DMS 273 (cell line): ENCODE results near the gene RAB11FIP4.

Experiments used
- DNase-seq: peaks from one replicate; lab custom pipeline; 2025; ENCODE audit not compliant: unreplicated experiment; lab: John Stamatoyannopoulos, UW

The RAB11FIP4 gene

DNA sequence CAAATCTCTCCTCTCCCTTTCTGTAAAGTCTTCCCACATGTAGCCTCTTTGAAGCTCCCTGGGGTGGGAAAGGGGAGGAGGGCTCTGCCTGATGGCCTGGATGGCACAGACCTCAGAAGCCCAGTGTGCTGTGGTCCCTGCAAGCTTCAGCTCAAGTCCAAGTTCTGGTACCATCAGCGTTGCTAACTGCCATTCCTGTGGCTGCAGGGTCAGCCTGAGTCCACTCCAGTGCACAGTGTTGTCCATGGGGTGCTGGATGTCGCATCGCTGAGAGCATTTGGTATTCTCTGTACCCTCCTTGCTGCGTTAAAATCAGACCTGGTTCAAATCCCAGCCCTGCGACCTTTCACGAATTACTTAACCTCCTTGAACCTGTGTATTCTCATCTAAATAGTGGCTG is 105.1 kb downstream of the RAB11FIP4 start:
- DNase-seq: no peak

DNA sequence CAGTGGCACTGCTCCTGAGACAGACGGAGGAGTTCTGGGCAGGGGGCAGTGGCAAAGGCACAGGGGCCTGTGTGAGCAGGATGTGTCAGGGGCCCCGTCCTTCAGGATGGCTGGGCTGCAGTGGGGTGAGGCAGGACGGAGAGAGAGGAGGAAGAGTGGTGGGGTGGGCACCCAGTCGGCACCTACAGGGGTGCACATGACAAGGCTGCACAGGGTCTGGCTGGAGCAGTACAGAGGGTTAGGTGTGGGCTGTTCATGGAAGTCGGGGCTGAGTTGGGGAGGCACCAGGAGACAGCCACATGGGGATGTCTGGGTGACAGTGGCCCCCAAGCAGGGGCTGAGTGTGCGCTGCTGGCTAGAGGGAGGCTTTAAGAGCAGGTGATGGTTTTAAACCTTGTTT is 106.0 kb downstream of the RAB11FIP4 start:
- no peak for DNase-seq

DNA sequence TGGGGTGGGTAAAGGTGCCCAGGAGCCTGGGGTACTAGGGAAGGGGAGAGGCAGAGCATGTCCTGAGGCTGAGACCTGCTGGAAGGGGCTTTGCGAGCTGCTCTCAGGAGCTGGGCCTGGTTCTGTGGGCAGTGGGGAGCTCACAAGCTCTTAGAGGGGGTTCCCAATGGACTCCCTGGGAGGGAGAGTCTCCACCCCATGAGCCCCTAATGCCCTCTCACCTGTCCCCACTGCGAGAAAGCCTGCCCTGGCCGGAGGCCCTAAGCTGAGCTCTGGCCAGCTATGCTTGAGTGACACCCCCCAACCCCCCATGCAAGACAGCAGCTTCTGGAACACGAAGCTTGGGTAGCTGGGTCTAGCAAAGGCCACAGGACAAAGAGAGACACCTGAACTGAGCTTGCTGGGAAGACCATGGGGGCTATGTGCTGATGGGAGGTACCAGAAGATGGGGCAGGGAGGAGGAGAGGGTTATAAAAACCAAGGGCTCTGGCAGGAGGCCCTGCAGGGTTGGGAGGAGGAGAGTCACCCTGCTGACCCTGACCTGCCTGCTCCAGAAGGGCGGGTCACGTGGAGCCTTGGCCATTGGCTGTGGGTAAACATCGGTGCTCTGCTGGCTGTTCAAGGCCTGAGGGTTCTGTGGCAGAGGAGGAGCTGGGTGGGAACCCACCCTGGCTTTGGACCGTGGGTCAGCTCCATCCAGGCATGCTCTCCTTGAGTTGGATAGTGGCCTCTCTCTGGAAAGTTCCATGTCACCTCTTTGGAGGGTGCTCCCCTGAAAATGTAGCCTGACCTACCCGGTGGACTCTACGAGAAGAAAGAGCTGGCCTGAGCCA is 106.7 kb downstream of the RAB11FIP4 start:
- no peak for DNase-seq

DNA sequence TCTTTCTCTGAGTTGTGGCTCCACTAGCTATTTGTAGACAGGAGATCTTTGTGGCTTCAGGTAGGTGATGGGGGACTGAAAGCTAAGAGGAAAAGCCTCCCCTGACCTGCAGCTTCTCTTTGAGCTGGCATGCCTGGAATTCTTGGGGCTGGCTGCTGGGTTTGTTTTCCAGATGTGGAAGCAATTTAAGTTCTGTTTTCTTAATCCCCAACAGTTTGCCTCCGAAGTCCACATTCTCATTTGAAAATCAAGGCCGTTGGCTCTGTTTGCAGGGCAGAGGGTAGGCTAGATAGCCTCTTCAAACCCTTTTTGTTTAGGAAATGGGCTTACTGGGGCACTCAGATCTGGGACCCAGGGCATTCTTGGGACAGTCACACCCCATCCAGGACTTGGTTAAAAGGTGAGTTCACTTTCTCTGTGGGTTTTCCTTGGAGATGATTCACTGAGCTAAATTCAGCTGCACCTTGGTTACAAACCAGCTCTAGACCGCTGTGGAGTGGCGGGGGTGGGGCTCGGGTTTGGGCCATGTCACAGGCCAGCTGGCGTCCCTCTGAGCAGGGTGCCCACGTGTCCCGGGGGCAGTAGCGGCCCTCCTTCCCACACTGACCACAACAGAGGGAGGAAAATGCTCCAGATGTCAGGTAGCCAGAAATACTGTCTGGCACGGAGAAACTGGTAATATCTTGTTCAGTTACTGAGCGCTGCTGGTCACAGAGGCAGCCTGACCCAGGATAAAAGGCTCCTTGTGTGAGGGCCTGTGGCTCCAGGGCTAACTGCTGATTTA is 108.5 kb downstream of the RAB11FIP4 start:
- DNase-seq: peak; percentile 47

DNA sequence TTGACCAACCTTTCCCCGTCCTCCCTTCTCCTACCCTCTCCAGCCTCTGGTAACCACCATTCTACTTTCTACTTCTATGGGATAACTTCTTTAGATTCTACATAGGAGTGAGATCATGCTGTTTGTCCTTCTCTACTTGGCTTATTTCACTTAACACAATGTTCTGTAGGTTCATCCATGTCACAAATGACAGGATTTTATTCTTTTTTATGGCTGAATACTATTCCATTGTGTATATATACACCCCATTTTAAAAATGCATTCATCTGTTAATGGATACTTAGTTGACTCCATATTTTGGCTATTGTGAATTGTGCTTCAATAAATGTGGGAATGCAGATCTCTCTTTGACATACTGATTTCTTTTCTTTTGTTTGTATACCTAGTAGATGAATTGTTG is 115.0 kb downstream of the RAB11FIP4 start:
- DNase-seq: no peak

DNA sequence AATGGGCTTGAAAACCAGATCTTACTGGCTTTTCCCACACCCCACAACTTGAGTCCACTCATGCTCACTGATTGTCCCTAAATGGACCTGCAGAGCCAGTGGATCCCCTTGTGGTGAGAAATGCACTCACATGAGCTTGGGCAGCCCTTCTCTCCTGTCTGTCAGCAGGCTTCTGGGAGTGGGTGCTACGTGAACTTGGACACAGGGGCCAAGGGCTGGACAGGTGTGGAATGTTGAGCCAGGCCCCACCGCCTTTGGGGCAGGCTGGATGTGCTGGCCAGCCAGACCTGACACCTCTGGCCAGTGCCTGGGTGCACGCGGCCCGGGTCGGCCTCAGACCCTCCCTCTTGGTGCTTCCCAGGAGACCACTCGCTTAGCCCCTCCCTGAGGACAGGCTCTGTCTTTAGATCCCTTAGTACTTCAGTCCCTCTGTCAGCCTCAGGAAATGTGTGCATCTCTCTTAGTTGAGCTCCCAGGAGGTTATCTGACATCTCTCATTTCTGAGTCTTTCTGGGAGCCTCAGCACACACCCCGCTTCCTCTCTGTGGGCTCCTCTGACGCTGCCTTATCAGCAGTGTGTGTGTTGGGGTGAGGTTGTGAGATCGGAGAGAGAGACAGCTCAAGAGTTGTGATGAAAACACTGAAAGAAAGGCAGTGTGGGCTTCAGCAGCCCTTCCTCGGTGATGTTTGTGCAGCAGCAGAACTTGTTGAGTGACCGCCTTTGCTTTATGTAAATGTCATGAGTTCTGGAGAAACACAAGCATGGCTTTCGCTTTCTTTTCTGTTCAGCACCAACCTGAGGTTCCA is 117.0 kb downstream of the RAB11FIP4 start:
- peak; percentile 34 for DNase-seq

DNA sequence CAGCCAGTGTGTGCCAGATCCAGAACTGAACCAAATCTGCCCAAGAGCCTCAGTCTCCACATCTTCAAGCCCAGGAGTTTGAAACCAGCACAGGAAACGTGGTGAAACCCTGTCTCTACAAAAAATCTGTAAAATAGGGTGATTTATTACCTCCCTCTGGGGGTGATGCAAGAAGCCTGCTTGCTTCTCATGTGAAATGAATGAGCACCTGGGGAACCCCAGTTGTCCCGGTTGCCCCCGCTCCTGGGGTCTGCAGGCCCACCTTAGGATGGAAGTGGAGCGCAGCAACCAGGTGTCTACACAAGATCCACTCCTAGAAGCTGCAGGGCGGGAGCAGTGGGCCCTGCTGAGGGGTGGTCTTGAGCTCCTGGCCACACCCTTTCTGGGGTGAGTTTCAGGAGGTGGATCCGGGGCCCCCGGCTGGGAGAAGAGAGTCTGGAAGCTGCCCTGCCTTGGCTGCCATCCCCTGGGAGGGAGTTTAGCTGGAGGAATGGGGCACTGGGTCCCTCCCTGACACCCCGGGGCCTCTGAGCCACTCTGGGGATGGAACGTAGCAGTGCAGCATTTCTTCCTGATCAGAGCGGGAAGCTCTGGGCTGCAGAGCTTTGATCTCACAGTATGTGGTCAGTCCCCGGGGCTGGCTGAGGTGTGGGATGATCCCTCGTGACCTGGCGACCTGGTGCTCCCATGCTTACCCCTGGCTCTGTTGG is 117.8 kb downstream of the RAB11FIP4 start:
- DNase-seq: no peak

DNA sequence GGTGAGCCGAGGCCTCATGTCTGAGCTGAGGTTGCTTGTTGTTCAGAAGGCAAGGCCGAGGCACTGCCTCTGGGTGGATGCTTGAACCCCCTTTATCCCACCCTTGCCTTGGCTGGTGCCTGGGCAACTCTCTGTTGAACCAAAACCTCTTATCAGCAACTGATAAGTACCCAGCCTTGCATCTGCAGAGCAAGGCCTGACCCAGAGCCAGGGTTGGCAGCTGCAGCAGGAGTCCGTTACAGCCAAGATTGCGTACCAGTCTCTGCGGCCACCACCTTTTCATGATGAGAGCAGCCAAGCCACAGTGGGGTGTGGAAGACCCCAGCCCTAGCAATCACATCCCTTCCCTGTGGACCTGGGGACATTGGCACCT is 118.3 kb downstream of the RAB11FIP4 start:
- no peak for DNase-seq

DNA sequence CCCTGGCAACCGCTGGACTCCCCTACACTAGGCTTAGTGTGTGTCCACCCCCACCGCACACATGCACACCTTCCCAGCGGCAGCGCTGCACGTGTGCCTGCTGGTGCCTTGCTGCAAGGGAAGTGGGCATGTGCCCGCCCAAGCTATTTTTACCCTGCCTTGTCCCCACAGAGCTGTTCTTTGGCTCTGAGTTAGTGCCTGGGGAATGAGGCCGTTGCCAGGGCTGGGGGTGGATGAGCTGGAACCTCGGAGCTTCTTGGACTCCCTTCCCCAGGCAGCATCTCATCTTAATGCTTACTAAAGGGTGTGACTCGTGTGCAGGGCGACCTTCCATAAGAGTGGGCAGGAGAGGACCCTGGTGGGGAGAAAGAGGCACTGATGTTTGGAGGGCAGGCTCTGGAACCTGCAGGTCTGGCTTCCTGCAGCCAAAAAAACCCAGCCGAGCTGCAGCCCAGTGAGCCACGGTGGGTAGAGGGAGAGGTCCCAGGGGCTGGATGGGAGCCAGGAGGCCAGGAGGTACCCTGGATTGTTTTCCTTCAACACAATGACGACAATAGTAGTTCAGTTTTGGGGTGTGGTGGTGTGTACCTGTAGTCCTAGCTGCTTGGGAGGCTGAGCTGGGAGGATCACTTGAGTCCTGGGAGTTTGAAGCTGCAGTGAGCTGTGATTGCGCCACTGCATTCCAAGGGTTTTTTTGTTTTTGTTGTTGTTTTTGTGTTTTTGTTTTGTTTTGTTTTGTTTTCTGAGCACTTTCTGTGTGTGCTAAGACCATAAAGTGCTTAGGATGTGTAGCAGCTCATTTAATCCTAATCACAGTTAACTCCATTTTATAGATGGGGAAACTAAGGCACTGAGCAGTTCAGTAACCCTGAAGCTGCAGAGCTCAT is 119.1 kb downstream of the RAB11FIP4 start:
- no peak for DNase-seq

DNA sequence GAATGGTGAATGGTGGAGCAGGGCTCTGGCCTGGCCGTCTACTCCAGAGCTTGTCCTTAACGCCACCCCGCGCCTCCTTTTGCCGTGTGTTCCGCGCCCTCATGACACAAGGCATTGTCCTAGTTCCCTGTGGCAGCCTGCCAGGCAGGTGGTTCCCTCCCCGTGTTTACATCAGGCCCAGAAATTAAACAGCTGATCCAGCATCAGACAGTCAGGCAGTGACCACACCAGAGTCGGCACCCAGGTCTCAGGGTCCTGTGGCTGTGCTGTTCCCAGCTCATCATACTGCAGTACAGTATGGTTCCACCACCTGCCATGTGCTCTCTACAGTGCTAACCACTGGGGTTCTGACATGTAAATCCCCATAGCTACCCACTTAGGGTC is 119.7 kb downstream of the RAB11FIP4 start:
- DNase-seq: no peak

DNA sequence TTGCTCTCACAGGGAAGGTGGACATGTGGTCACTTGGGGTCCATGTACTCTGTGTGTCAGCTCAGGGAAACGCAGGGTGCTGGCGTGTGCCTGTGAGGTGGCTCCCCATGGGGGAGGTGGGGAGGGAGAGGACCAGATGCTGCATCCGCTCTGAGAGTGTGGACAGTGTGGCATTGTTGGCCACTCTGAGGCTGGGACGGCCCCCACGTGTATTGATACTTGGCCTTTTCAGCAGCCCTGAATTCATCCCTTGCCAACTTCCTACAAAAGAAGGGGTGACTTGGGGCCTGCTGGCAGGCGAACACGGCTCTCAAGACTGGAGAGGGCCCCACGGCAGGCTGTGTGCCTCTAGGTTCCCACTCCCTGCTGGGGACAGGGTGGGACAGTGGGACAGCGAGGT is 120.1 kb downstream of the RAB11FIP4 start:
- DNase-seq: no peak

DNA sequence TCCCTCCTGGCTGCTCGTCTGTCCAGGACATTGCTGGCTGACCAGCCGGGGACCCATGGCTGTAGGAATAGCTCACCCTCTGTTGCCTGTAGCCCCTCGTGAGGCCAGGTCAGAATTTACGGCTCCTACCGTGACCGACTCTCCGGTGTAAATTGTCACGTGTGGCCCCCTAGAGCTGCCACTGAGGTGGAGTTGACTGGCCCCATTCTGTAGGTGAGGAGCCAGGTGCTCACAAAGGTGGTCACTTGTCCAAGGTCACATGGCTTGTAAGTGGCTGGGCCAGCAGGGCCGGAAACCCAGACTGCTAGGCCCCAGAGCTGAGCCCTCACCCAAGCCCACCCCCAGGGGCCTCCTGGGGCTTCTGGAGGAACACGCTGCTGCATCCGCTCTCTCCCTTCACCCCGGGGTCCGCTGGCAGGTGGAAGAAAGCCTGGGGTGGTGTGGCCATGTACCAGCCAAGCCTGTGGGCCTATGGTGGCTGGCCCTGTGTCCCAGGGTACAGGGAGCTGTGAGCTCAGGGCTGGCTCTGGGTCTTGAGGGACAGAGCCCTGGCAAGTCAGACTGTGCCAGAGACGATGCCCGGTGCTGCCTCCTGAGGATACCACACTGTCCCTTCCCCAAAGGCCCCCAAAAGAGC is 120.7 kb downstream of the RAB11FIP4 start:
- no peak for DNase-seq

DNA sequence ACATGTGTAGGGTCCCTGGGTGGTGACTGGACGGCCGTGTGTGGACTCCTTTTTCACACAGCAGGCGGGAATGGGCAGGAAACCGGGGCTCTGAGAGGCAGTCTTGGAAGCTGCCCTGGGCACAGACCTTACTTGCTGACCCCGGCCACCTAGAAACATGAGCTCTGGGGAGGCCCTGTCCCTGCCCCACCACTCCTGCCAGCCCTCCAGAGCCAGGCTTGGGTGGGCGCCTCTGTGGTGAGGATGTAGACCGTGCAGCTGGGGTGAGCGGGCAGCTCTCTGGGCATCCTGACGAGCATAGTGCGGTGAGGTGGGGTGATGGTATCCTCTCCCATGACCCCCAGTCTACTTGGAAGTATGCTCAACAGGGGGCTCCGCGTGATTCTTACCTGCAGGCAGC is 121.3 kb downstream of the RAB11FIP4 start:
- DNase-seq: no peak

DNA sequence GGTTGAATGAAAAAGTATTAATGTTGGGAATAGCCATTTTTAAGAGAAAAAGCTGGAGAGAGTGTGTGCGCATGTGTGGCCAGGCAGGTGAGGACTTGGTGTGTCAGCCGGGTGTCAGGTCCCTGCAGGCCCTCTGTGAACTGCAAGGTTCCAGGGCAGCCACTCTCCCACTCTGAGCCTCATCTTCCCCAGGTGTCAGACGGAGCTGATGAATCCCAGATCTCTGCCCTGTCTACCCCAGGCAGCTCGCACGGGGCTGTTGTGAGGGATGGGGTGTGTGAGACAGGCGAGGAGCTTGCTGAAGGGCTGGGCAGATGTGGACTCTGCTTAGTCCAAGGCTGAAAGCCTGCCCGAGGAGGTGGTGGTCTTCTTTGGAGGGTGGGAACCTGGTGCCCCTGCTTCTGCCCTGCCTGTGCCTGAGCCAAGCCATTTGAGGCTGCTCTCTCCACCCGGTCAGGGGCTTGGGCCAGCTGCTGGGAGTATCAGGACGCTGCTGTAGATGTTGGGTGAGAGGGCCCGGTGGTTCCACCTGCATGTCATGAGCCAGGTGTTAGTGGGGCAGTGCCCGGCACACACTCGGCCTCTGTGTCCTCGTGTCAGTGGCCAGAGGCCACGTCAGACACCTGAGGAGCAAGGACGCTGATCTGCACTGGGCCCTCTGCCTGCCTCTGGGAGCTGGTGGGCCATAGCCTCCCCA is 122.4 kb downstream of the RAB11FIP4 start:
- no peak for DNase-seq

DNA sequence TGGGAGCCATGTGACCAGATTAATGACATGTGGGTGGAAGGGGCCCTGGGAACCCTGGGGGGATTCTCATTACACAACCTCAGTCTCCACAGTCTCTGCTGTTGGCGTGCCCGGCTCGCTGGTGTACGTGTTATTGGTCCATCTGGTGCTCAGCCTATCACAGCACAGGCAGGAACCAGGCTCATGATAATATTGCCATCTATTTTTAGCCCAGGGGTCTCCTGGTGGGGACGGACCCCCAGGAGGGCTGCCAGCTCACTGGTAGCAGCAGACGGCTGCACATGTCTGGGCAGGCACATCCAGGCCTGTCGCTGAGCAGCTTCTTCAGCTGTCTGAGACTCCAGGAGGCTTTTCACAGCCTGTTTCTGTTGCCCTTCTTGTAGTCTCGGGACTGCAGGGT is 123.8 kb downstream of the RAB11FIP4 start:
- DNase-seq: peak; percentile 79

DNA sequence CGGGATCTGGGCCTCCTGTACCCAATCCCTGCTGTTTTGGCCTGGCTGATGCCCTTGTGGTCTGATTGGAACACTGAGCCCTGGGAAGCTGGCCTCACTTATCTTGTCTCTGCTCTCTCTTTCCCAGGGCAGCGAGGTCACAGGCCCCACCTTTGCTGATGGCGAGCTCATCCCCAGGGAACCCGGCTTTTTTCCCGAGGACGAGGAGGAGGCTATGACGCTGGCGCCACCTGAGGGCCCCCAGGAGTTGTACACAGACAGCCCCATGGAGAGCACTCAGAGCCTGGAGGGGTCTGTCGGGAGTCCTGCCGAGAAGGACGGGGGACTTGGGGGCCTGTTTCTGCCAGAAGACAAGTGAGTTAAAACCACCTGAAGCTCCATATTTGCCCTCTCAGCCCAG is 126.0 kb downstream of the RAB11FIP4 start:
- DNase-seq: peak; percentile 66

DNA sequence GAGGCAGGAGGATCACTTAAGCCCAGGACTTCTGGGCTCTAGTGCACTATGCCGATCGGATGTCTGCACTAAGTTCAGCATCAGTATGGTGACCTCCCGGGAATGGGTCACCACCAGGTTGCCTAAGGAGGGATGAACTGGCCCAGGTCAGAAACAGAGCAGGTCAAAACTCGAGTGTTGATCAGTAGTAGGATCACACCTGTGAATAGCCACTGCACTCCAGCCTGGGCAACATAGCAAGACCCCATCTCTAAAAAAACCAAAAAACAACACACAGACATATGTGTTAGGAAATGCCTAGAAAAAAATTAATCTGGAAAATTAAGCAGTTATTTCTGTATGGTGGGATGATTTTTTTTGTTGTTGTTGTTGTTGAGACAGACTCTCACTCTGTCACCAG is 127.0 kb downstream of the RAB11FIP4 start:
- DNase-seq: no peak

DNA sequence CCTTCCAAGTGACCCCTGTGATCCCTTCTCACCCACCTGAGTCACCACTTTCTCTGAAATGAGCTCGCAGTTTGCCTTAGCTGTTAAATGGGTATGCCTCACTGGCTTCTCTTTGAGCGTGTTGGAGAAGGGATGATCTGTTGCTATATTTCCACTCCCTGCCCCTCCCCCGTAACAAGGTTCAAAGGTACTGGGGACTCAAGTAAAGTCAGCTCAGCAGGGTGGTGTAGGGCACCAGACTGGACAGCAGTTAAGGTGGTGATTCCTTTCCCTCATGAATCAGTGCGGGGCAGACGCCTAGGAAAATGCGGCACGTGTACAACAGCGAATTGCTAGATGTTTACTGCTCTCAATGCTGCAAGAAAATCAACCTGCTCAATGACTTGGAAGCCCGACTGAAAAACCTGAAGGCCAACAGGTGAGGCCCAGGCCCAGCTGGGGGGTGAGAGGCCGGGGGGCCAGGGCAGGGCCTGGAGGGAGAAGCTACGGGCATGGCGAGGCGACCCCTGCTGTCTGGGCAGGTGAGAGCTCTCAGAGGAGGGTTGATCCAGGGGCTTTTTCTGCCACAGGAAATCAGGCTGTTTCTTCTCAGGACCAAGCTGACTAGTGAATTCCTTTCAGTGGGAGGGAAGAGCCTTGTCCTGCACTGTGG is 130.3 kb downstream of the RAB11FIP4 start:
- no peak for DNase-seq
